ENCODE results near the gene CD44.

DNA sequence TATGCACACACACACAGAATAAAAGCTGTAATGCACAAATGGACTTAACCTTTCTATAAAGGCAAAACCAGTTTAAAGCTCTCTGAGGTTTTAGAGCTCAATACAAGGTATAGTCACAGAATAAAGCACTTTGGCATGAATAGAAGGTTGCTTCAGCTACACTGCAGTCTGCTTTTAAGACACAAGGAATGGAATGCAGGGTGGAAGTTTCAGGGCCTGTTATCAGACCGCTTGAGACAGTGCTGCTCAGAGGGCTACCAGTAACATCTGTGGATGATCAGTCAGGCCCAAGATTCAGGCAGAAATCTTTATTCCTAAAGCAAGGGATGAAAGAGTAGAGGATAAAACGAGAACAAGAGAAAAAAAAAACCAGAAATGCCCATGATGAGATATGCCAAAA, 46.7 kb downstream of the CD44 start:
- TF ChIP-seq POLR2A (IDR thresholded peaks at IDR 0.05): no peak
- TF ChIP-seq POLR2AphosphoS5 (IDR thresholded peaks at IDR 0.05): no peak
- TF ChIP-seq CTCF (IDR thresholded peaks at IDR 0.05): no peak

Measured in gastroesophageal sphincter (tissue), 3 donors.